Stimulated activated CD4-positive, alpha-beta T cell treated with anti-CD3 and anti-CD28 coated beads, Interleukin-12 subunit alpha, Interleukin-12 subunit beta, amount 100 ng/mL, for 24 hours (primary cell): Measurements from ENCODE around the gene SORCS1.

Experiments used
- DNase-seq, 2 experiments: peaks; one replicate each; pipeline ENCODE4 v3.0.0-alpha.2; 2020; ENCODE audit warnings: low read depth in 2 of 2

Gene SORCS1

DNA sequence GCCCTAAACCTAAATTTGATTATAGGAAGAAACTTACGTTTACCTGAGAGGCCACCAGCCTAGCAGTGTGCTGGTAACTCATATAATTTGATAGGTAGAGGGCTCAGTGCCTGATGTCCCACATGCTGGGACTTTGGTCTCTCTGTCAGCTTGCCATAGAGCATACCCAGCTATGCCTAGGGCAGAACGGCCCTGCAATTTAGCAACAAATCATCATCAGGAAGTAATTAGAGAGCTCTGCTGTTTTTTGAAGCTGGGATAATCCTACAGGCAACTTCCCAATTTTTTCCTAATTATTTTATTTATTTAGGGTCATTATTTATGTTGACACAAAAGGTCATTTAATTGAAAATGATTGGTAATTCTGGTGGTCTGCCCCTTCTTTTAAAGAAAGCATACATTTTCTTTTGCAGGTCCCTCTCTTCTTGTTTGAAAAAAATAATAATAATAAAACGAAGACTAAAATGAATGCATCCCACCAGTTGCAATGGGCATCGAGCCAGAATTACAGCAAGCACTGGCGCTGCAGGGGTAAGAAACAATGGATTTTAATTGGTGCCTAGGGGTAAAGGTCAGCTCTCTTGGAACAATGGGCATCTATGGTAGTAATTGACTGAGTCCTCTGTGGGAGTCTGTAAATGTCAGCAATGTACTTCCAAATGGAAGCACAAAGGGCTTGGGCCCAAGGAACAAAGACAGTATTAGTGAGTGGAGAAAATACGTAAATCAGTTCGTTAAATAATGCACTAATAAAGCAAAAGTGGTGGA, 348.0 kb downstream of the SORCS1 start:
- no peak for DNase-seq

DNA sequence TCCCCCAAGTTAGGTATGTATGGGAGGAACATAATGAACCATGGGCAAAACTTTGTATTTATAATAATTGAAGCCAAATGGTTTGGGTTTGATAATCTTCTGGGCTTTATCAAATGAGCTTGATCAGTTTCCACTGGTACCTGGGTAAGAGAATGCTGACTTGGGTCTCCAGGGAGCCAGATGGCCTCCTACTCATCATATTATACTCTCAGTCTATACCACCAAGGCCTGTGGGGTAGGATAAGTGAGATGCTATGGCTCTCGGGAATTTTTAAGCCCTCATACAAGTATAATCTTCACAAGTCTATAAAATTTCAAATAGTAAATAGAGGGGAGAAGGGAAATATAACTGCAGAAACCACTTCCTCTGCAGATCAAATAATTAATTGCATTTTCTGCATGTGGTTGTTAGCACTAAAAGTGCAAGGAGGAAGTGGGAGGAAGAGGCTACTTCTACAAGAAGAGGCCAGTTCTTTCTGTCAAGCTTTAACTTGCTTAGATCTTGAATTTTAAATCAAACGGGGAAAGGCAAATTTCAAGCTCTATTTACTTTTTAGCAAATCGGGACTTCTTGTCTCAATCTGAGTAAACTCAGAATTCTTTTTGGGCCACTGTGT, 349.0 kb downstream of the SORCS1 start:
- DNase-seq = no peak

DNA sequence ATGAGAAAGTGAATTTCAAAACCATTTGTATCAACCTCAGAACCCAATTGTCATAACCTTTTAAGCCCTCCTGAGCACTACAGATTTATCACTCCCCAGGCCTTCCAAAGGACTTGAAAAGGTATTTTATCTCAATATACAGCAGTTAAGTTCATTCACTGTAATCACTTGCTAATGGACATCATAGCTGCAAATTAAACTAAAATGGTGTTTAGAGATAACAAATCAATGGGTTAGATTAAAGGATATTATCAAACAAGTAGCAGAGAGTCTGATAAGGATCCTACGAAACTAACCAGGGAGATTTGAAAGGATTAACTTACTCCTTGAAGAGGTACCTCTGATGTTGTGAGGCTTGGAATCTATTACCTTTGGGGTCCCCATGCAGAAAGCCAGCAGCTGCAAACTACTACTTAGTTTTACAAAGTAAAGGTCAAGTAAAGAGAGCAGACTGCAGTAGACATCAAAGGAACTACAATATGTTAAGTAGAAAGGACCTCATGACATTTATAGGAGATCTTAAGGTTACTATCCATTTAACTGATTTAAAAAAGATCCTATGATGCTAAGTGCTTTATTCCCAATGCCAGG, 359.4 kb downstream of the SORCS1 start:
- no peak for DNase-seq

DNA sequence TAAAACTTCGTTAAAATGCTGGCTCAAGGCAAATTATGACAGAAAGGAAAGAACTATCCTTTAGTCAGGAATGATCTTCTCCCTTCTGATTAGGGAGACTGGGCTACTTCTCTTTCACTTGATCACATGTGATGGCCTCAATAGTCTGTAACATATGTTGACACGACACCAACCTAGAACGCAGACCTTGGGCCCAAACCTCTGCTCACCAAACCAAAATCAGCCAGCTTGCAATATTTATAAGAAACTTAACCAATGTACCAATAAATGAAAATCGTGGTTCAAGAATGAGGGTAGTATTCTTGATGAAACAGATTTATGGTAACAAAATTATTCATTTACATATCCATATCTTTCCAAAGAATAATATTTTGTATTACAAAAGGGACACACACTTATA, 361.6 kb downstream of the SORCS1 start:
- DNase-seq = no peak

DNA sequence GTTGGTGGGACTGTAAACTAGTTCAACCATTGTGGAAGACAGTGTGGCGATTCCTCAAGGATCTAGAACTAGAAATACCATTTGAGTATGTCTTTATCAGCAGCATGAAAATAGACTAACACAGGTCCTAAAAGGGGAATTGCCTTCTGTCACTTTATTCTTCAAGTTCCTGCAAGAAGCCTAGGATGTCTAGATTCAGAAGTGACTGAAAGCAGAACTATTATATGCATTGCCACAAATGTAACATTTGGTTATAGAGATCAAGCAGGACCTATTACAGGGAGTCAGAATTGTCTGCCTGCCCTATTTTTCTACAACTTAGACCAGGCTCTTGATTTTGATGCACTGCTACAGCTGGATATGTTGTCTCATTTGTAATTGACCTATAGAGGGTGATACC, 364.7 kb downstream of the SORCS1 start:
- DNase-seq = no peak

DNA sequence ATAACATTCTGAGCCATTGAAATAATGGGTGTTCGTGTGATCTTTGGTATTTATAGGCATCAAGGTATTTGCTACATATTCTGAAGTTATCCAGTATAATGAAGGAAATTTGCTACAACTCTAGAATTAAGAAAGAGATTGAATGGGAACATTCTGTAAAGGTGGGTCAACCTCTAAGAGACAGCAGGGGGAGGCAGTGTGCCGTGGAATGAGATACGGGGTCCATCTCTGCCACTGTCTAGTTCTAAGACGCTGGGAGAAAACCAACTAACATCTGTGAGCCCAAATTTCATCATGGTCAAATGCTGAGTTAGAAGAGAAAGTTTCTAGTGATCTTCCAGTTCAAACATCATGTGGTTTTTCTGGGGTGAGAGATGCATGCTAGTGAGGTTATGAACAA, 368.9 kb downstream of the SORCS1 start:
- no peak for DNase-seq

DNA sequence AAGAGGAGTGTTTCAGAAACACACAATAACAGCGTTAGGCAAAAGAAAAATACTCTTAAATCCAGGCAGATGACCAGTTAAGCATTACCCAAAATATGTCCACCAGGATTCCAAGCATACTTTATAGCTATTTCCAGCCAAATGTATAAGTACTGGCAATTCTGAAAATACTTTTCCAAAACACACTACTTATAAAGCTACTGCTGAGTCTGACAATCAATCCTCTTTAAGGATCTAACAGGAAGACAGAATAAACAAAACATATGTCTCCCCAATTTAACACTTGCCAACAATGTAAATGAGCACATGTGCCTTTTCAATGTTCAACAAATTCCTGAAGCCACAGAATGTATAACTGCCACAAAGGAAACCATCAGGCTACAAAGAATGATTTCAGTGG, 370.9 kb downstream of the SORCS1 start:
- DNase-seq = no peak

DNA sequence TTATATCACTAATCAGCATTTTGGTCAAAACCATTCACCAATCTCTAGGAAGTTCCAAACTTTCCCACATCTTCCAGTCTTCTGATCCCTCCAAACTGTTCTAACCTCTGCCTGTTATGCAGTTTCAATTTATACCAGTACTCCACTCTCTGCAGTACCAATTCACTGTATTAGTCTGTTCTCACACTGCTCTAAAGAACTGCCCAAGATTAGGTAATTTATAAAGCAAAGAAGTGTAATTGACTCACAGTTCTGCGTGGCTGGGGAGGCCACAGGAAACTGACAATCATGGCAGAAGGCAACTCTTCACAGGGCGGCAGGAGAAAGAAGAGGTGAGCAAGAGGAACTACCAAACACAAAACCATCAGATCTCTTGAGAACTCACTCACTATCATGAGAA, 374.9 kb downstream of the SORCS1 start:
- no peak for DNase-seq

DNA sequence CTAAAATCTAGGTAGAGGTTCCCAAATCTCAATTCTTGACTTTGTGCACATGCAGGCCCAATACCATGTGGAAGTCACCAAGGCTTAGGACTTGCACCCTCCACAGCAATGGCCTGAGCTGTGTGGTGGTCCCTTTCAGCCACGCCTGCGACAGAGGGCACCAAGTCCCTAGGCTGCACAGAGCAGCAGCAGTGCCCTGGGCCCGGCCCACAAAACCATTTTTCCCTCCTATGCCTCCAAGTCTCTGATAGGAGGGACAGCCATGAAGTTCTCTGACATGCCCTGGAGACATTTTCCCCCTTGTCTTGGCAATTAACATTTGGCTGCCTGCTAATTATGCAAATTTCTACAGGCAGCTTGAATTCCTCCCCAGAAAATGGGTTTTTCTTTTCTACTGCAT, 375.5 kb downstream of the SORCS1 start:
- DNase-seq = no peak

DNA sequence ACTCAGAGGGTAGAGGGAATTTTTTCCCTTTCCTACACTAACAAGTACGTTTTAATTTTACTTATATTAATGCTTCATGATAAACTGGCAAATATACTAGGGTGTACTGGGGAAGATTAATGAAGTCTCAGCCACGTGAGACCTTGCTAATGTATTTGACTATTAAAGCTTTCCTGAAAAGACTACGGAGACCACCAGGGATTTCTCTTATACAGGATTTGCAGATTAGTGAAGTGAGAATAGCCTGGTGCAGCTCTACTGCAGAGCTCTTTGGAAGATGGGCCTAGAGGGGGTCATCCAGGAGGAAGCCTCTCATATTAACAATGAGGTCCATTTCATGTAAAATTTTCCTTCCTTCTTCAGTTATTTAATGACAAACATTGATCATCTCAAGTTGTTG, 379.0 kb downstream of the SORCS1 start:
- DNase-seq = no peak

DNA sequence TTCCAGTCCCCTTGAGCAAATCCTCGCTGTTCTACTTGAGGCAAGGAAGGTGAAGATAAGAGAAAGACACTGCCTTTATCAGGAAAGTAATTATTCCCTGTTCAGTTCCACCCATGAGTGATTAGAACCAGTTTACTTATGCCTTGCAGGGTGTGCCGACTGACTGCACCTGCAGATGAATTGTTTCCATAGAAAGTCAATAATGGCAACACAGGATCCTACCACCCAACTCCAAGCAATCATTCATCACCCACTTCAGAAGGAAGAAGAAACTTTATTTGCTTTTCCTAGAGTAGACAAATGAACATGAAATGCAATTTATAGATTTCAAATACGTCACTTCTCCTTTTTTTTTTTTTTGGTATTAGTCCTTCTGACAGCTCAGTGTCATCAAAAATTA, 383.9 kb downstream of the SORCS1 start:
- DNase-seq = no peak

DNA sequence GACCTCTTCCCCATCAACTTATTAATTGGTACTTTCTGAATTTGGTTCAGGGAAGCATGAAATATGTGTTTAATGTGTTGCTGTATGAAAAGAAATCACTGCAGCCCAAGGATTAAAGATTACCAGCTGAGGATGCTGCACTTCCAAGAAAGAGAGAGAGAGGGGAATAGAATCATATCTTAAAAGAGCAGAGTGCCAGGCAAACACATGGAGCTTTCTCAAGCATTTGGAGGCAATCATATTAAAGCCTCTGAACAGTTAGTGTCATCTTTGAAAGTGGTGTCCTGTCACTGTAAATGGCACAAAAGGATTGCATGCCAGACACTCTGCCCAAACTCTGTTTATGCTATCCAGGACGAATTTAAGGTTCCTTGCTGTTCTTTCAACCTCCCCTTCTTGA, 386.7 kb downstream of the SORCS1 start:
- no peak for DNase-seq

DNA sequence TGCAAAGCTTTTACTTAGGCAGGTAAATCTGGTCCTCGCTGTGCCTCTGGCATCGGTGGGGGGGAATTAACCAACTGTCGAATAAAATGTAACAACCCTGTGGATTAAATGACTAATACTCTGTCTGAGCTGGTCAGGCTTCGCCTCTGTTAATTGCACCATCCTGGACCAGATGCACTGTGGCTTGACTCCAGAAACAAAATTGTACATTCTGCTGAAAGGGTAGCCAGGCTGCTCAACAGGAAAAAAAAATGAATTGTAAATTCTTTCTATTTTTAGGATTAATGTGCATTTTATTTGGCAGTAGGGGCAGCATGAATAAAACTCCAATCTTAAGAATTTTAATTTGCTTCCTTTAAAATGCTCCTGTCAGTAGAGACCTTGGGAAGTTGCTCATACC, 389.4 kb downstream of the SORCS1 start:
- DNase-seq = no peak

DNA sequence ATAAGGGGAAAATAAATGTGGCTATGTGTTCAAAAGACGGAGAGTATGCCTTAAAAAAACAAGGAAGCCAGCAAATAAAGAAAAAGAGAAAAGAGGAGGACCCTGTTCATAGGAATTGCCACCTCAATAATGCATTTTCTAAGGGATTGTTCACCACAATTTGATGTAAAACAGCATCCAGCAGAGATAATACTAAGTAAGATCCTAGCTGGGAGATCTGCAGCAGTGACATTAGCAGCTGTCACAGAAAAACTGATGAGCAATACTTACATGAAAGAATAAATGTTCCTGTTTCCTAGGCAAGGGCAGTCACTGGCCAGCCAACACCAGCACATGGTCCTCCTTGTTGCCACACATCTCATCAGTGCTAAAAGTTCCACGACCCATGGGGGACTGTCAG, 391.5 kb downstream of the SORCS1 start:
- DNase-seq = no peak

DNA sequence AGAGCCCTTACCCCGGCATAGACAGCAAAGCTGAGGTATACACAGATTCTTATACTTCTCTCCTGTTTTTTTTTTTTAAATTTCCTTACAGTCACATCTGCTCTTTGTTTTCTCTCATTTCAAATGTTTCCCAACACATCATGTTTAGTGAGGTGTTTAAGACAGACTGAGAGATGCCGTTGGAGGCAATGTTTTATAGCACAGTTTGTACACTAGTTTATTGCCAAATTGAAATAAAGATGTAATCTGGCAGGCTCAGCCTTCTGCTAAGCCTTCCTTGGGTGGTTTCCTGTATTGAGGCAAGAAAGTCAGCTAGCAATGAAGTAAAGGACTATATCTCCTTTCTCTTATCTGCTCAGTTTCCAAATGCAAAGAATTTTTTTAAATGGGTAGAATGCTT, 393.4 kb downstream of the SORCS1 start:
- no peak for DNase-seq

DNA sequence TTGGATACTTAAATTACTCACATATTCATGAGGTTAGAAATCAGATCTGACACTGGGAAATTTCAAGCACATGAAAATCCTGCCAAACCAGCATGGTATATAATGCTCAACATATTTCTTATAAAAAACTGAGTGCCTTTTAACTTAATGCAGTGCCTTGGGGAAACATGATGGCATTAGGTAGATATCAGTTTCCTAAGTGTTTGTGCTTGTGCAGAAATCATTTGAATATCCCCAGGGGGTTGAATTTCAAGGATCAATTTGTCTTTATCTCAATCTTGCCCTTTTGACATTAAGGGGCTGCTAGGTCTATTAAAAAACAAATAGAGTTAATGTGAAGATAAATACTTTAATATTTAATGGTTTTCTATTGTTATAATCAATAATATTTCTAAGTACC, 396.3 kb downstream of the SORCS1 start:
- DNase-seq = no peak

DNA sequence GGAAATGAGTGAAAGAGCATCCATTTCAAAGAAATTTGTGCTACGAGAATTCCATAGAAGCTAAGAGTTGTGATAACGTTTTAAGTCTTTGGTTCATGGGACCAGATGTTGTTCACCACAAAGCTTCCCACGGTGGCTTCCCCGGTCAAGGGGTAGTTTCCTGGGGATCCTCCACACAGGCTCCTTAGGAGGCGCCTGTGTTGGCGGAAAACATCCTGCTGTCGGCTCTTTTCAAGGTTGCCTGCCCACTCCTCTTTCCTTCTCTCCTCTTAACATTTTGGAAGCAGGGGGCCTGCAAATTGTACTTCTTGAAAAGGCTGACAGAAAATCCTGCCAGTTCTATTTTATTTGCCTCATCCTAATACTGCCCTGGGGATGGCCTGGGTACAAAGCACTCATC, 398.6 kb downstream of the SORCS1 start:
- DNase-seq = no peak

DNA sequence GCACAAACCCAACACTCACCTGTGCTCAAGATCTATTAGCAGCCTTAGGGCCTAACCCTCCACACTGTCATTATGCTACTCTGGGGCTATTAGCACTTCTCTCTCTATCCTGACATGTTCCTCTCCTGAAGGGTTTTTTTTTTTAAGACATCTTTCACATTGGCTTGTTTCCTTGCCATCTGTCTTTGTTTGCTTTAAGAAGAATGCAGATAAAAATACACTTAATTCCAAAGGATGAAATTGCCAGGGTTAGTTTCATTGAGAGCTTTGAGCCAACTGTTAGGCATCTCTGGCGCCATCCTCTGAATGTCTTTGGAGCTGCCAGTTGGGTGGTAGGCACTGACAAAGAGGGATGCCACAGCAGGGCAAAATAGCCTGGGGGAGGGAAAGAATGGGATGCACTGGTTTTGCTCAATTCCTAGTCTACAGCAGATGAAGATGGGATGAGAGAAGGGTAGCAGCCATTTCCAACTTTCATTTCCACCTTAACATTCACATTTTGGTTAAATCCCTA, 399.2 kb downstream of the SORCS1 start:
- DNase-seq = no peak

DNA sequence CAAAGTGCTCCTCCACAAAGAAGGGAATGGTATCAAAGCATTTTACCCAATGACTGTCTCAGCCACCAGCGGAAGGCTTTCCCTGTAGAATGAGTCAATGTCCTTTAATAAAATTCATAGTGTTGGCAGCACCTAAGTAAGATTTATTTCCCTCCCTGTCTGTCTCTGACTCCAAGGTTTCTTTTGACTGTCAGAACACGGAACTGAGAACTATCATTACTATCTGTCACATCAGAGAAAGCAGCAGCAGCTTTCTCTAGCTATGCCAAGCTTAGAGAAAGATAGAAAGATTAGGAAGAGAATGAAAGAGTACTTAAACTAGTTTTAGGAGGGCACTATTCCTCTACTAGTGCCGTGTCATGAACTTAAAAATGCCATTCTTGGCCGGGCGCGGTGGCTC, 400.1 kb downstream of the SORCS1 start:
- no peak for DNase-seq

DNA sequence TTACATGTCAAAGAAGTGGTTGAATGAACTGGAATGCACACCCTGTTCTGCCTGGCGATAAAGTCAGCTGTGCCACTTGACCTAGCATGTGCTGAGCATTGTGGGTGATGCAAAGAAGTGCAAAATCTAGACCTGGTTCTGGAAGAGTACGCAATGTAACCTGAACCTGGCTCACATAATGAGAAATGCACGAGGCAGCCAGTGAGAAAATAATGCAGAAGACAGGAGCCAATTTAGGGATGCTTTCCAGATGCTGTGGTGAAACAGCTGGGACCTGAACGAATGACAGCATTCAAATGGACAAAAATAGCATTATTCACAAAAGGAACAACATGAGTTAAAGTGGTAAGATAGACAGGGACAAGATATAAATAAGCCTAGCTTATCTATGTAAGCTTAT, 402.6 kb downstream of the SORCS1 start:
- DNase-seq = no peak

DNA sequence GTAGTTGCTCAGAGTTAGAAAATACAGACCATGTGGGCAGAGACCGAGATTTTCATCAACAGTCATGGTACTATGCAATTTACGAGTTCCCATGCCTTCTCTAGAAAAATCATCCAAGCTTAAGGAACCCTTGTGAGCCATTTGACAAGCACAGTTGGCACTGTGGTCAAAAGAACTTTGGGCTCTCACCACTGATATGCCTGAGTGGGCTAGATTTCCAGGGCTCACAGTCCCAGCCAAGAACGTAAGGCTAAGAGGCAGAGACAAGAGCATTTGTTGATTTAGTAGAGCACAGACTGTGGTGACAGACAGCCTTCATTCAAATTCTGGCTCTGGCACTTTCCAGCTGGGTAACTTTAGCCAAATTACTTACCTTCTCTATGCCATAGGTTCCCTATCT, 407.0 kb downstream of the SORCS1 start:
- no peak for DNase-seq

DNA sequence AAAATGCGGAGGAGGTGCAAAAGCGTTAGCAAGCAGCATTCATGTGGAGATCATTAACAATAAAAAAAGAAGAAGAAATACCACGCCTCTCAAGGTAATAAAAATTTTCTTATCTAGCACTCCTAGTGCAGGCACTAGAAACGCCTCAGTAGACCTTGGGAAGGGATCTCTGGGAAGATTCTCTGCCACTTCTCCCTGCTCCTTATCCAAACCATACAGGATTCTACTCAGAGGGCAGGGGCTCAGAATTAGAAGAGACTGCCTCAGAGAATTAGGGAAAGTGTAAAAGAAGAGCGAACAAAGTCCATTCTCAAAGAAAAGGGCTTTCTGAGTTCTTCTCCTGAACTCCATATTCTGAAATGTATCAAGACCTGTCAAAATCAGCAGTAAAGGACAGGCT, 413.4 kb downstream of the SORCS1 start:
- no peak for DNase-seq

DNA sequence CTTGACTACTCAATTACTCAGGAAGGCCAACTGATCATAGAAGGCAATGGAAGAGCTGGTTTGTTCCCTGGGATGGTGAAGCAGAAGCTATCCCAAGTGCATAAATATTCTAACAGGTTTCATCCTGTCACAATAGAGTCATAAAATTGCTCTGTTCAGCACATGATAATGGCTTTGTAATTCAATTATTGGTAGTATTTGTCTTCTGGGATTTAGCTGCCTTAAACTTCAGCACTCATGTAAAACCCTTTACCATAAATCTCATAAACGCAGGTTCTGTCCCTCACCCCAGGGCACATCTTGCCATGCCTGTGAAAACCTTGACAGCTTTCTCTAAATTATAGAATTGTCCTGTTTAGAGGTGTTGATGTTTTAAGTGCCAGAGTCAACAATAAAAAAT, 417.6 kb downstream of the SORCS1 start:
- DNase-seq = no peak
